SW 1271 (cell line): ENCODE data around the gene DNAI2.
"Not testable (repeated sequence)": the region's sequence is repeated elsewhere in the genome, so short reads cannot be mapped to it uniquely, and the experiment has no call there.

Experiments used
- DNase-seq, 2 experiments: peaks; one replicate each; lab custom pipeline; 2025; lab: John Stamatoyannopoulos, UW

The DNAI2 gene

GRCh38 chr17:74274709-74275340 is 791 bp downstream of the DNAI2 start:
- DNase-seq = no peak

- no peak for DNase-seq
Observed at GRCh38 chr17:74276051-74276476, 2.0 kb downstream of the DNAI2 start.

- no peak for DNase-seq
Observed at GRCh38 chr17:74276541-74277009, 2.5 kb downstream of the DNAI2 start.

- no peak for DNase-seq
Observed at GRCh38 chr17:74277935-74278334, 3.9 kb downstream of the DNAI2 start.

- DNase-seq = not testable (repeated sequence)
Observed at GRCh38 chr17:74279617-74280016, 5.6 kb downstream of the DNAI2 start.

- DNase-seq = no peak
Observed at GRCh38 chr17:74280093-74280513, 6.1 kb downstream of the DNAI2 start.

- no peak for DNase-seq
Observed at GRCh38 chr17:74281799-74282198, 7.8 kb downstream of the DNAI2 start.

GRCh38 chr17:74282274-74282586 is 8.2 kb downstream of the DNAI2 start:
- not testable (repeated sequence) for DNase-seq

GRCh38 chr17:74282587-74283370 is 8.7 kb downstream of the DNAI2 start:
- no peak for DNase-seq

- no peak for DNase-seq
Observed at GRCh38 chr17:74283371-74283673, 9.3 kb downstream of the DNAI2 start.

- no peak for DNase-seq
Observed at GRCh38 chr17:74287031-74287602, 13.1 kb downstream of the DNAI2 start.

- DNase-seq = no peak
Observed at GRCh38 chr17:74288785-74289184, 14.8 kb downstream of the DNAI2 start.

- DNase-seq = no peak
Observed at GRCh38 chr17:74289688-74290087, 15.7 kb downstream of the DNAI2 start.

- no peak for DNase-seq
Observed at GRCh38 chr17:74290340-74290739, 16.3 kb downstream of the DNAI2 start.

- DNase-seq = no peak
Observed at GRCh38 chr17:74292495-74292894, 18.5 kb downstream of the DNAI2 start.

GRCh38 chr17:74295625-74296547 is 21.9 kb downstream of the DNAI2 start:
- no peak for DNase-seq

- peak in 1 of 2 experiments; percentile 40 for DNase-seq
Observed at GRCh38 chr17:74296548-74296936, 22.5 kb downstream of the DNAI2 start.

GRCh38 chr17:74297941-74298340 is 23.9 kb downstream of the DNAI2 start:
- no peak for DNase-seq

GRCh38 chr17:74298778-74299177 is 24.7 kb downstream of the DNAI2 start:
- no peak for DNase-seq

- DNase-seq = no peak
Observed at GRCh38 chr17:74299226-74300009, 25.4 kb downstream of the DNAI2 start.

- no peak for DNase-seq
Observed at GRCh38 chr17:74303305-74303704, 29.3 kb downstream of the DNAI2 start.

GRCh38 chr17:74304184-74304583 is 30.1 kb downstream of the DNAI2 start:
- no peak for DNase-seq
